Keratinocyte (primary cell): ENCODE data around the gene XRCC1.

Experiments used
- EZH2 ChIP-seq: IDR thresholded peaks from one replicate; pipeline ENCODE4 v1.6.1; 2012; ENCODE audit warnings: inconsistent platforms, mild to moderate bottlenecking, low read length, moderate library complexity
- TF ChIP-seq, protein P1 (sequence below), 3 experiments: IDR thresholded peaks in 1 of 3; conservative IDR thresholded peaks in 1 of 3; optimal IDR thresholded peaks in 1 of 3; 2 replicates in 2 of 3; 3 replicates in 1 of 3; pipeline versions ENCODE3 to v1.5.1; 2011; ENCODE audit warnings: low read length in 3 of 3, mild to moderate bottlenecking in 3 of 3, moderate library complexity in 2 of 3, control low read depth in 1 of 3, inconsistent platforms in 1 of 3; ENCODE audit not compliant: insufficient read depth in 2 of 3; ENCODE audit errors: extremely low read depth in 1 of 3

GRCh38 chr19:43545276-43545675 is 30.1 kb downstream of the XRCC1 start:
- TF ChIP-seq EZH2, result no peak
- TF ChIP-seq, protein P1, sequence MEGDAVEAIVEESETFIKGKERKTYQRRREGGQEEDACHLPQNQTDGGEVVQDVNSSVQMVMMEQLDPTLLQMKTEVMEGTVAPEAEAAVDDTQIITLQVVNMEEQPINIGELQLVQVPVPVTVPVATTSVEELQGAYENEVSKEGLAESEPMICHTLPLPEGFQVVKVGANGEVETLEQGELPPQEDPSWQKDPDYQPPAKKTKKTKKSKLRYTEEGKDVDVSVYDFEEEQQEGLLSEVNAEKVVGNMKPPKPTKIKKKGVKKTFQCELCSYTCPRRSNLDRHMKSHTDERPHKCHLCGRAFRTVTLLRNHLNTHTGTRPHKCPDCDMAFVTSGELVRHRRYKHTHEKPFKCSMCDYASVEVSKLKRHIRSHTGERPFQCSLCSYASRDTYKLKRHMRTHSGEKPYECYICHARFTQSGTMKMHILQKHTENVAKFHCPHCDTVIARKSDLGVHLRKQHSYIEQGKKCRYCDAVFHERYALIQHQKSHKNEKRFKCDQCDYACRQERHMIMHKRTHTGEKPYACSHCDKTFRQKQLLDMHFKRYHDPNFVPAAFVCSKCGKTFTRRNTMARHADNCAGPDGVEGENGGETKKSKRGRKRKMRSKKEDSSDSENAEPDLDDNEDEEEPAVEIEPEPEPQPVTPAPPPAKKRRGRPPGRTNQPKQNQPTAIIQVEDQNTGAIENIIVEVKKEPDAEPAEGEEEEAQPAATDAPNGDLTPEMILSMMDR (optimal IDR thresholded peaks at IDR 0.05 in 1 of 3, IDR thresholded peaks at IDR 0.05 in 1 of 3, conservative IDR thresholded peaks at IDR 0.05 in 1 of 3; ENCODE audit: extremely low read depth in 1 of 3, insufficient read depth in 2 of 3, low read length in 3 of 3), result no peak
